KMS-11 (cell line): ENCODE results near the gene TTC31.

ENCODE experiments used
- H2AFZ ChIP-seq: fragments of 200-600 bp; sonication (generic); 2 replicates; pipeline ENCODE4 v1.6.1; 2016; ENCODE audit warnings: antibody characterized with exemption, mixed run types, low read depth
- H3K27ac ChIP-seq: fragments of 200-600 bp; sonication (generic); 2 replicates; pipeline ENCODE4 v1.6.1; 2016; ENCODE audit warnings: mild to moderate bottlenecking, mixed run types
- H3K27me3 ChIP-seq: fragments of 200-600 bp; sonication (generic); 2 replicates; pipeline ENCODE4 v1.6.1; 2017; ENCODE audit warnings: mild to moderate bottlenecking, low read depth, mixed run types, moderate library complexity; ENCODE audit not compliant: insufficient read depth
- H3K36me3 ChIP-seq: fragments of 200-600 bp; sonication (generic); 2 replicates; pipeline ENCODE4 v1.6.1; 2017; ENCODE audit warnings: mild to moderate bottlenecking, mixed run types; ENCODE audit not compliant: insufficient read depth
- H3K4me1 ChIP-seq: fragments of 200-600 bp; sonication (generic); 2 replicates; pipeline ENCODE4 v1.6.1; 2016; ENCODE audit warnings: mild to moderate bottlenecking, low read depth, mixed run types; ENCODE audit not compliant: poor library complexity, severe bottlenecking
- H3K4me2 ChIP-seq: fragments of 200-600 bp; sonication (generic); 2 replicates; pipeline ENCODE4 v1.7.0; 2016; ENCODE audit warnings: mild to moderate bottlenecking, mixed run types
- H3K4me3 ChIP-seq: fragments of 200-600 bp; sonication (generic); IDR thresholded peaks from 2 replicates; pipeline ENCODE4 v1.6.1; 2017; ENCODE audit warnings: low read depth, low read length, mixed read lengths; ENCODE audit not compliant: insufficient read depth
- H3K79me2 ChIP-seq: fragments of 200-600 bp; sonication (generic); 2 replicates; pipeline ENCODE4 v1.6.1; 2016; ENCODE audit warnings: low read depth, mixed run types; ENCODE audit not compliant: insufficient read depth
- H3K9ac ChIP-seq: fragments of 200-600 bp; sonication (generic); 2 replicates; pipeline ENCODE4 v1.6.1; 2016; ENCODE audit warnings: mild to moderate bottlenecking, mixed run types
- H4K20me1 ChIP-seq: fragments of 200-600 bp; sonication (generic); 2 replicates; pipeline ENCODE4 v1.6.1; 2016; ENCODE audit warnings: mild to moderate bottlenecking, mixed run types; ENCODE audit not compliant: insufficient read depth
- CTCF ChIP-seq: fragments of 200-600 bp; sonication (generic); conservative IDR thresholded peaks from 2 replicates; pipeline ENCODE4 v1.6.1; 2017; ENCODE audit warnings: low read depth, mild to moderate bottlenecking, antibody characterized with exemption, low read length, moderate library complexity, mixed read lengths

Gene TTC31

GRCh38 chr2:74448771-74449170 lies 34.1 kb upstream of the TTC31 start:
- no peak overlapping the region for H2AFZ ChIP-seq
- H4K20me1 ChIP-seq = no peaks in the 10 kb centered on the region
- TF ChIP-seq CTCF = no peak
- H3K4me3 ChIP-seq = no peak overlapping the region
- H3K27ac ChIP-seq = no peak overlapping the region
- H3K4me1 ChIP-seq = peaks cover 5% of the 10 kb centered on the region
- H3K36me3 ChIP-seq = no peaks in the 10 kb centered on the region
- no peaks in the 10 kb centered on the region for H3K79me2 ChIP-seq
- H3K4me2 ChIP-seq = no peak overlapping the region
- H3K9ac ChIP-seq = no peak overlapping the region
- no peaks in the 10 kb centered on the region for H3K27me3 ChIP-seq

- Histone ChIP-seq H3K27me3 (no peaks in the 10 kb centered on the region), H3K79me2 (peaks cover 7% of the 10 kb centered on the region; the same call in 1 of the 2 replicates), H3K4me1 (peaks cover 13% of the 10 kb centered on the region), H3K9ac (no peak overlapping the region), H3K36me3 (no peaks in the 10 kb centered on the region), H3K4me2 (no peak overlapping the region), H4K20me1 (no peaks in the 10 kb centered on the region), H3K4me3 (no peak overlapping the region), H2AFZ (no peak overlapping the region), H3K27ac (no peak overlapping the region)
- TF ChIP-seq CTCF = no peak
Measured at GRCh38 chr2:74450570-74451190, 32.2 kb upstream of the TTC31 start.

GRCh38 chr2:74454654-74455511 lies 28.0 kb upstream of the TTC31 start, which contains the start of gene INO80B:
INO80B (plus strand) TSS chr2:74455087; CDS start chr2:74455117, 30 bp downstream.
- peak within 1 kb of the TSS; percentile 72 for H2AFZ ChIP-seq
- H3K4me2 ChIP-seq = peak within 1 kb of the TSS; percentile 99
- H4K20me1 ChIP-seq = no peaks in the 10 kb centered on the region
- no peaks in the 10 kb centered on the region for H3K36me3 ChIP-seq
- peaks cover 14% of the 10 kb centered on the region; the same call in 1 of the 2 replicates for H3K79me2 ChIP-seq
- H3K4me3 ChIP-seq = peak within 1 kb of the TSS; percentile 94
- no peaks in the 10 kb centered on the region for H3K27me3 ChIP-seq
- peak within 1 kb of the TSS; percentile 37; the same call in 1 of the 2 replicates for H3K9ac ChIP-seq
- 0 out of 2 replicates have a peak within 1 kb of the TSS, but pooled peaks have one; percentile 5 for H3K27ac ChIP-seq
- H3K4me1 ChIP-seq = peaks cover 31% of the 10 kb centered on the region
- no peak for TF ChIP-seq CTCF

- 0 out of 2 replicates have a peak overlapping the region, but pooled peaks have one; percentile 80 for H3K9ac ChIP-seq
- H3K79me2 ChIP-seq = peaks cover 14% of the 10 kb centered on the region; the same call in 1 of the 2 replicates
- no peaks in the 10 kb centered on the region for H3K36me3 ChIP-seq
- no peaks in the 10 kb centered on the region for H4K20me1 ChIP-seq
- no peaks in the 10 kb centered on the region for H3K27me3 ChIP-seq
- TF ChIP-seq CTCF = no peak
- H3K4me3 ChIP-seq = peak overlapping the region; percentile 81
- H3K4me2 ChIP-seq = peak overlapping the region; percentile 99
- peak overlapping the region; percentile 89 for H3K27ac ChIP-seq
- H3K4me1 ChIP-seq = peaks cover 31% of the 10 kb centered on the region
- peak overlapping the region; percentile 56; the same call in 1 of the 2 replicates for H2AFZ ChIP-seq
Measured at GRCh38 chr2:74457129-74457548, 25.7 kb upstream of the TTC31 start.
